22Rv1 (cell line): ENCODE measurements around the gene MIDN.

ENCODE experiments used
- CTCF ChIP-seq: fragments of 450-650 bp; IDR thresholded peaks from 2 replicates; pipeline ENCODE4 v1.5.1; 2017; ENCODE audit warnings: mild to moderate bottlenecking
- ZFX ChIP-seq: fragments of 450-650 bp; IDR thresholded peaks from 2 replicates; pipeline ENCODE4 v1.6.1; 2017; ENCODE audit warnings: antibody characterized with exemption, borderline replicate concordance

DNA sequence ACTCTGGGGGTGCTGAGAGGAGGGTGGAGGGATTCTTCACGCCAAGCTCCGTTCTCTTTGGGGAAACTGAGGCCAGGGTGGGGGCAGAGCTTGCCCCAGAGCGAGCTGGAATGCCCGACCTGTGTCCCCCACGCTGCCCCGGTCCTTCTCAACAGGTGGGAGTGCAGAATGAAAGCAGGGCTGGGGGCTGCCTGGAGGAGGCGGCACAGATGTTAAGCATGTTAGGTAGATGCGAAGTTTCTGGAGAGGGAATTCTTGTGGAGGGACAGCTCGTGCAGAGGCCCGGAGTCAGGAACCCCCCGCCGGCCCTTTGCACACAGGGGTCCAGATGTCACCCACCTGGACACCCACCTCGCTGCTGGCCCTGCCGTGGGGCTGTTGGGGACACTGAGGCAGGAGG, 46.3 kb downstream of the MIDN start:
- TF ChIP-seq CTCF (no peak), ZFX (no peak)
